NB4 (cell line): ENCODE measurements around the gene NR3C1.

Source experiments
- CTCF ChIP-seq: IDR thresholded peaks from one replicate; pipeline ENCODE4 v1.5.1; 2012; ENCODE audit warnings: low read depth, low read length
- MAX ChIP-seq: IDR thresholded peaks from 2 replicates; pipeline ENCODE4 v1.6.1; 2011; ENCODE audit warnings: low read depth, low read length
- POLR2A ChIP-seq: IDR thresholded peaks from 2 replicates; pipeline ENCODE4 v1.6.1; 2011; ENCODE audit warnings: mild to moderate bottlenecking; ENCODE audit not compliant: insufficient read length; ENCODE audit errors: extremely low read depth

- TF ChIP-seq POLR2A, result no peak
- TF ChIP-seq CTCF, result no peak
- TF ChIP-seq MAX, result no peak
These were observed 44.5 kb upstream of the NR3C1 start for GRCh38 chr5:143447983-143448382.
